ENCODE measurements around the gene AIG1. TPM values are rescaled to one million over a fixed set of nuclear protein-coding genes. Genes with fewer than 3 reads are reported as not detected.
A peak's percentile ranks its signal among the peaks of the same experiment; 100 is the strongest.

The AIG1 gene
- total and polyA plus RNA-seq, 2 of the 13 experiments (the other 11 are each of a cell fraction or from before 2014, with no cell fraction given) = 115 to 197 TPM

DNA sequence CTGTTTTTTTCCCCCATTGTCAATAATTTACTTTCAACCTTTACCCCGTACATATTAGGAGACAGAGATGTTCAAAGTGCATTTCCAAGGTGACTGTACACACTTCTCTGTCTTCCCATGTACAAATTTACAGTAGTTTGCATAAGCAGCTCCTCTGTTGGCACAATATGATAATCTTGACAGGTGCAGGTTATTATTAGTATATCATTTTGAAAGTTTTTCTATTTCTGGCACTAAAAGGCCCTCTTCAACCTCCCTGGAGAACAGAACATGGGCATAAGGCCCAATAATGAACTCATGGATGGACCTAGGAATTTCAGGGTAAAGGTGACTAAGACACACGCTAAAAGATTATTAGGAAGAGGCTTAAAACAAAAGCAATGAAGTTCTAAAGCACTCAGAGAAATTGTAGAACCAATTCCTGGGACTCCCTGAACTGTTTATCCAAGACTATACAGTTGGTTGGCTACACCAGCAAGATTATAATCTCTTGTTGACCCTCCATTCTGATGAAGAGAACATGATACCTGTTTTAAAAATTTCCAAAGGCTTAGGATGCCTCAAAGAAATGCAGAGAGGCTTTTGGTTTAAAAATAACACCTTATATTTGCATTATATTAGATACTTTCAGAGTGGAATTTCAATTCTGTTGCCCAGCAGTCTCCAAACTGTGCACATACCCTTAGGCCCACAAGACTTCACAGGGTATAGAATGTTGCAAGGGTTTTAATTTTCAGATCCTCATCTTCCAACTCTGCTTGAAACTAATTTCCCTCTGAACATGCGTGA, 1.1 kb downstream of the AIG1 start (continued):
- TF ChIP-seq HDAC1 (CRISPR knock-in tag; IDR thresholded peaks at IDR 0.05) (peak; percentile 8; the same call in 1 of the 2 replicates), ZNF331 (CRISPR knock-in tag; IDR thresholded peaks at IDR 0.05) (no peak), FOXA1 (IDR thresholded peaks at IDR 0.05) (no peak), FOXA1 (CRISPR knock-in tag; IDR thresholded peaks at IDR 0.05) (peak; percentile 57; the same call in 1 of the 2 replicates), KDM6A (CRISPR knock-in tag; IDR thresholded peaks at IDR 0.05; ENCODE audit: low read depth) (peak; percentile 80; the same call in 1 of the 2 replicates), SOX6 (IDR thresholded peaks at IDR 0.05) (no peak), SOX6 (CRISPR knock-in tag; IDR thresholded peaks at IDR 0.05) (peak; percentile 68; the same call in 1 of the 2 replicates), GATAD2A (CRISPR knock-in tag; IDR thresholded peaks at IDR 0.05) (peak; percentile 69), ZNF34 (CRISPR knock-in tag; IDR thresholded peaks at IDR 0.05; ENCODE audit: borderline replicate concordance) (no peak), RNF2 (conservative IDR thresholded peaks at IDR 0.05; ENCODE audit: low read depth) (no peak), LCORL (IDR thresholded peaks at IDR 0.05) (0 out of 2 replicates have a peak, but pooled peaks have one; percentile 17), LCORL (CRISPR knock-in tag; IDR thresholded peaks at IDR 0.05) (no peak; the same call in 1 of the 2 replicates), MED1 (CRISPR knock-in tag; IDR thresholded peaks at IDR 0.05) (peak; percentile 56; the same call in 1 of the 2 replicates), REPIN1 (CRISPR knock-in tag; IDR thresholded peaks at IDR 0.05; ENCODE audit: borderline replicate concordance, low read depth) (peak; percentile 60), CREB1 (IDR thresholded peaks at IDR 0.05) (no peak), CREB1 (CRISPR knock-in tag; IDR thresholded peaks at IDR 0.05) (peak; percentile 85), ESRRA (CRISPR knock-in tag; IDR thresholded peaks at IDR 0.05; ENCODE audit: low read depth) (peak; percentile 86), DNMT3B (CRISPR knock-in tag; conservative IDR thresholded peaks at IDR 0.05) (0 out of 2 replicates have a peak, but pooled peaks have one; percentile 16)
- TF ChIP-seq, protein P1, sequence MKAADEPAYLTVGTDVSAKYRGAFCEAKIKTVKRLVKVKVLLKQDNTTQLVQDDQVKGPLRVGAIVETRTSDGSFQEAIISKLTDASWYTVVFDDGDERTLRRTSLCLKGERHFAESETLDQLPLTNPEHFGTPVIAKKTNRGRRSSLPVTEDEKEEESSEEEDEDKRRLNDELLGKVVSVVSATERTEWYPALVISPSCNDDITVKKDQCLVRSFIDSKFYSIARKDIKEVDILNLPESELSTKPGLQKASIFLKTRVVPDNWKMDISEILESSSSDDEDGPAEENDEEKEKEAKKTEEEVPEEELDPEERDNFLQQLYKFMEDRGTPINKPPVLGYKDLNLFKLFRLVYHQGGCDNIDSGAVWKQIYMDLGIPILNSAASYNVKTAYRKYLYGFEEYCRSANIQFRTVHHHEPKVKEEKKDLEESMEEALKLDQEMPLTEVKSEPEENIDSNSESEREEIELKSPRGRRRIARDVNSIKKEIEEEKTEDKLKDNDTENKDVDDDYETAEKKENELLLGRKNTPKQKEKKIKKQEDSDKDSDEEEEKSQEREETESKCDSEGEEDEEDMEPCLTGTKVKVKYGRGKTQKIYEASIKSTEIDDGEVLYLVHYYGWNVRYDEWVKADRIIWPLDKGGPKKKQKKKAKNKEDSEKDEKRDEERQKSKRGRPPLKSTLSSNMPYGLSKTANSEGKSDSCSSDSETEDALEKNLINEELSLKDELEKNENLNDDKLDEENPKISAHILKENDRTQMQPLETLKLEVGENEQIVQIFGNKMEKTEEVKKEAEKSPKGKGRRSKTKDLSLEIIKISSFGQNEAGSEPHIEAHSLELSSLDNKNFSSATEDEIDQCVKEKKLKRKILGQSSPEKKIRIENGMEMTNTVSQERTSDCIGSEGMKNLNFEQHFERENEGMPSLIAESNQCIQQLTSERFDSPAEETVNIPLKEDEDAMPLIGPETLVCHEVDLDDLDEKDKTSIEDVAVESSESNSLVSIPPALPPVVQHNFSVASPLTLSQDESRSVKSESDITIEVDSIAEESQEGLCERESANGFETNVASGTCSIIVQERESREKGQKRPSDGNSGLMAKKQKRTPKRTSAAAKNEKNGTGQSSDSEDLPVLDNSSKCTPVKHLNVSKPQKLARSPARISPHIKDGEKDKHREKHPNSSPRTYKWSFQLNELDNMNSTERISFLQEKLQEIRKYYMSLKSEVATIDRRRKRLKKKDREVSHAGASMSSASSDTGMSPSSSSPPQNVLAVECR (CRISPR knock-in tag; IDR thresholded peaks at IDR 0.05; ENCODE audit: borderline replicate concordance) = no peak
- TF ChIP-seq, protein P2, sequence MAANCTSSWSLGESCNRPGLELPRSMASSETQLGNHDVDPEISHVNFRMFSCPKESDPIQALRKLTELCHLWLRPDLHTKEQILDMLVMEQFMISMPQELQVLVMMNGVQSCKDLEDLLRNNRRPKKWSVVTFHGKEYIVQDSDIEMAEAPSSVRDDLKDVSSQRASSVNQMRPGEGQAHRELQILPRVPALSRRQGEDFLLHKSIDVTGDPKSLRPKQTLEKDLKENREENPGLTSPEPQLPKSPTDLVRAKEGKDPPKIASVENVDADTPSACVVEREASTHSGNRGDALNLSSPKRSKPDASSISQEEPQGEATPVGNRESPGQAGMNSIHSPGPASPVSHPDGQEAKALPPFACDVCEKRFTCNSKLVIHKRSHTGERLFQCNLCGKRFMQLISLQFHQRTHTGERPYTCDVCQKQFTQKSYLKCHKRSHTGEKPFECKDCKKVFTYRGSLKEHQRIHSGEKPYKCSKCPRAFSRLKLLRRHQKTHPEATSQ (CRISPR knock-in tag; IDR thresholded peaks at IDR 0.05; ENCODE audit: borderline replicate concordance) = 0 out of 2 replicates have a peak, but pooled peaks have one; percentile 43
- TF ChIP-seq, protein P3, sequence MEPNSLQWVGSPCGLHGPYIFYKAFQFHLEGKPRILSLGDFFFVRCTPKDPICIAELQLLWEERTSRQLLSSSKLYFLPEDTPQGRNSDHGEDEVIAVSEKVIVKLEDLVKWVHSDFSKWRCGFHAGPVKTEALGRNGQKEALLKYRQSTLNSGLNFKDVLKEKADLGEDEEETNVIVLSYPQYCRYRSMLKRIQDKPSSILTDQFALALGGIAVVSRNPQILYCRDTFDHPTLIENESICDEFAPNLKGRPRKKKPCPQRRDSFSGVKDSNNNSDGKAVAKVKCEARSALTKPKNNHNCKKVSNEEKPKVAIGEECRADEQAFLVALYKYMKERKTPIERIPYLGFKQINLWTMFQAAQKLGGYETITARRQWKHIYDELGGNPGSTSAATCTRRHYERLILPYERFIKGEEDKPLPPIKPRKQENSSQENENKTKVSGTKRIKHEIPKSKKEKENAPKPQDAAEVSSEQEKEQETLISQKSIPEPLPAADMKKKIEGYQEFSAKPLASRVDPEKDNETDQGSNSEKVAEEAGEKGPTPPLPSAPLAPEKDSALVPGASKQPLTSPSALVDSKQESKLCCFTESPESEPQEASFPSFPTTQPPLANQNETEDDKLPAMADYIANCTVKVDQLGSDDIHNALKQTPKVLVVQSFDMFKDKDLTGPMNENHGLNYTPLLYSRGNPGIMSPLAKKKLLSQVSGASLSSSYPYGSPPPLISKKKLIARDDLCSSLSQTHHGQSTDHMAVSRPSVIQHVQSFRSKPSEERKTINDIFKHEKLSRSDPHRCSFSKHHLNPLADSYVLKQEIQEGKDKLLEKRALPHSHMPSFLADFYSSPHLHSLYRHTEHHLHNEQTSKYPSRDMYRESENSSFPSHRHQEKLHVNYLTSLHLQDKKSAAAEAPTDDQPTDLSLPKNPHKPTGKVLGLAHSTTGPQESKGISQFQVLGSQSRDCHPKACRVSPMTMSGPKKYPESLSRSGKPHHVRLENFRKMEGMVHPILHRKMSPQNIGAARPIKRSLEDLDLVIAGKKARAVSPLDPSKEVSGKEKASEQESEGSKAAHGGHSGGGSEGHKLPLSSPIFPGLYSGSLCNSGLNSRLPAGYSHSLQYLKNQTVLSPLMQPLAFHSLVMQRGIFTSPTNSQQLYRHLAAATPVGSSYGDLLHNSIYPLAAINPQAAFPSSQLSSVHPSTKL (CRISPR knock-in tag; IDR thresholded peaks at IDR 0.05) = peak; percentile 67

Measured in HepG2 (cell line).